ENCODE data around the gene LRCOL1. TPM values are rescaled to one million over a fixed set of nuclear protein-coding genes. Genes with fewer than 3 reads are reported as not detected.

LRCOL1 gene
- total RNA-seq, 1 experiment from 2014 or later: not detected

DNA sequence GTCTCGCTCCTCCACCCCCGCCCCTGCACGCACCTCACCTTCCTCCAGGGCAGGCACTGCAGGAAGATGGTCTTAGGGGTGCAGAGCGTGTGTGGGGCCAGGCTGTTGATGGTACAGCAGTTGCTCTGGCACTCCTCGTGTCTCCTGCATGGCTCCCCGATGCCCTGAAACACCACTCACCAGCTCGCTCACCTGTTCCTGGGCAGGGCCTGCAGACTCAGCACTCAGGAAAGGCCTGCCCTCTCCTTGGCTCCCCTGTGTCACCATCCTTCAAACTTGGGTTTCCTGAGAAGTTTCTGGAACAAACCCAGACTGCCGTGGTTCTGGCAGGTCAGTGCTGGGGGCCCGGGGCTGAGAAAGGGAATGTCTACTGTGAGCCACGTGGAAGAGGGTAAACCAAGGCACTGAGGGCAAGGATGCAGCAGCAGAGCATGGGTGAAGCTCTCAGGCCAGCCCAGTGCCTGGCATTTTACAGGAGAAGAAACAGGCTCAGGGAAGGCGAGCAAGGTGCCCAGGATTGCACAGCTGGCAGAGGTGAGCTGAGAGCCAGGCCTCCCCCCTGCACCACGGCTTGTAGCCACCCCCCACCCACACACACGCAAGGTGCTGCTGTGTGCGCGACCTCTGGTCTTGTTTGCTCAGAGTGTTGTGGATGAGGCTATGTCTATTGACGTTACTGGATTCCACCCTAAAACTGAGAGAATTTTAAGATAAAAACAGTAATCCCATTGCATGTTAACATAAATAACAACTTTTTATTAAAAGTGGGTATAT lies 5.5 kb downstream of the LRCOL1 start:
- H2AFZ ChIP-seq (ENCODE audit: low read depth, low read length, poor library complexity, severe bottlenecking): no peak overlapping the region
- RAD21 ChIA-PET (ENCODE audit: low non-redundant PET in 1 of 2, low total read pairs in 2 of 2, uncharacterized antibody in 2 of 2, unreplicated experiment in 2 of 2): no interaction called here
- no peaks in the 10 kb centered on the region for H3K79me2 ChIP-seq (ENCODE audit: insufficient read depth, low read length)
- intact Hi-C loops (cut with micrococcal nuclease): no loop called here
- H3K9me3 ChIP-seq (ENCODE audit: control insufficient read depth in 1 of 2, insufficient read depth in 1 of 2, low read depth in 1 of 2, low read length in 2 of 2): no peaks in the 10 kb centered on the region
- DNase-seq (ENCODE audit: low read depth, low spot score) (no peak), ATAC-seq (no peak)
- no peak overlapping the region for H3K9ac ChIP-seq (ENCODE audit: low read length)
- POLR2A ChIA-PET: no interaction called here
- H3K27me3 ChIP-seq (ENCODE audit: insufficient read depth, low read length): no peaks in the 10 kb centered on the region
- H4K20me1 ChIP-seq (ENCODE audit: insufficient read depth): no peaks in the 10 kb centered on the region
- H3K36me3 ChIP-seq (ENCODE audit: control insufficient read depth in 1 of 2, insufficient read depth in 2 of 2, low read length in 2 of 2): no peaks in the 10 kb centered on the region
- CTCF ChIA-PET: no interaction called here
- H3K9me2 ChIP-seq (ENCODE audit: insufficient read depth): no peaks in the 10 kb centered on the region
- no peak for TF ChIP-seq ZFX (IDR thresholded peaks at IDR 0.05)
- H3K4me1 ChIP-seq (ENCODE audit: control insufficient read depth in 1 of 2, insufficient read depth in 2 of 2, low read length in 2 of 2): peaks cover 0 to 10% of the 10 kb centered on the region in 2 experiments; a peak in 2 of 4 replicates
- H3K4me3 ChIP-seq (replicated peaks in 1 of 2; ENCODE audit: low read depth in 1 of 2, low read length in 2 of 2): no peak overlapping the region
- no peak overlapping the region for H3K27ac ChIP-seq (ENCODE audit: low read depth, low read length)
- no peak overlapping the region for H3K4me2 ChIP-seq (ENCODE audit: low read length)
- no TSS peak for BruUV-seq (replicated peaks)

DNA sequence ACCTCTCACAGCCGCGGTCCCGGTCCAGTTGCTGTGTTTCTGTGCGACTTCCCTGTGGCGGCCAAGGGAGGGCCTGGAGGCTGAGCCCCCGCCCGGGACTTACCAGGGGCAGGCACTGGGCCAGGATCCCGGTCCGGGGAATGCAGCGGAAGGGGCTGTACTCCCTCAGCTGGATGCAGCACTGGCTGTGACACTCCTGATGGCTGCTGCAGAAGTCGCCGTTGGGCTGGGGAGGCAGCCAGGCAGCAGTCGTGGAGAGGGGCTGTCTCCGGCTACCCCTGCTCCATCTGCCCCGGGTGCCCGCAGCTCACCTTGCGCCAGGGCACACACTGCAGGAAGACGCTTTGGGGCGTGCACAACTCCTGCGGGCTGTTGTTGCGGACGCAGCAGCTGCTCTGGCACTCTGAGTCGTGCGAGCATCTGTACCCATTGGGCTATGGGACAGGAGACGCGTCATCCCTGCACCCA lies 6.2 kb downstream of the LRCOL1 start:
- Histone ChIP-seq H3K9ac (ENCODE audit: low read length) (no peak overlapping the region), H4K20me1 (ENCODE audit: insufficient read depth) (no peaks in the 10 kb centered on the region), H3K4me3 (replicated peaks in 1 of 2; ENCODE audit: low read depth in 1 of 2, low read length in 2 of 2) (no peak overlapping the region), H3K27ac (ENCODE audit: low read depth, low read length) (no peak overlapping the region), H3K27me3 (ENCODE audit: insufficient read depth, low read length) (no peaks in the 10 kb centered on the region), H3K9me3 (ENCODE audit: control insufficient read depth in 1 of 2, insufficient read depth in 1 of 2, low read depth in 1 of 2, low read length in 2 of 2) (no peaks in the 10 kb centered on the region), H3K4me1 (ENCODE audit: control insufficient read depth in 1 of 2, insufficient read depth in 2 of 2, low read length in 2 of 2) (peaks cover 0 to 10% of the 10 kb centered on the region in 2 experiments; a peak in 2 of 4 replicates), H3K79me2 (ENCODE audit: insufficient read depth, low read length) (no peaks in the 10 kb centered on the region), H3K4me2 (ENCODE audit: low read length) (no peak overlapping the region), H3K36me3 (ENCODE audit: control insufficient read depth in 1 of 2, insufficient read depth in 2 of 2, low read length in 2 of 2) (no peaks in the 10 kb centered on the region), H2AFZ (ENCODE audit: low read depth, low read length, poor library complexity, severe bottlenecking) (no peak overlapping the region), H3K9me2 (ENCODE audit: insufficient read depth) (no peaks in the 10 kb centered on the region)
- DNase-seq (ENCODE audit: low read depth, low spot score) (no peak), ATAC-seq (no peak)
- ChIA-PET RAD21 (ENCODE audit: low non-redundant PET in 1 of 2, low total read pairs in 2 of 2, uncharacterized antibody in 2 of 2, unreplicated experiment in 2 of 2) (no interaction called here), CTCF (no interaction called here), POLR2A (no interaction called here)
- TF ChIP-seq, protein P1, sequence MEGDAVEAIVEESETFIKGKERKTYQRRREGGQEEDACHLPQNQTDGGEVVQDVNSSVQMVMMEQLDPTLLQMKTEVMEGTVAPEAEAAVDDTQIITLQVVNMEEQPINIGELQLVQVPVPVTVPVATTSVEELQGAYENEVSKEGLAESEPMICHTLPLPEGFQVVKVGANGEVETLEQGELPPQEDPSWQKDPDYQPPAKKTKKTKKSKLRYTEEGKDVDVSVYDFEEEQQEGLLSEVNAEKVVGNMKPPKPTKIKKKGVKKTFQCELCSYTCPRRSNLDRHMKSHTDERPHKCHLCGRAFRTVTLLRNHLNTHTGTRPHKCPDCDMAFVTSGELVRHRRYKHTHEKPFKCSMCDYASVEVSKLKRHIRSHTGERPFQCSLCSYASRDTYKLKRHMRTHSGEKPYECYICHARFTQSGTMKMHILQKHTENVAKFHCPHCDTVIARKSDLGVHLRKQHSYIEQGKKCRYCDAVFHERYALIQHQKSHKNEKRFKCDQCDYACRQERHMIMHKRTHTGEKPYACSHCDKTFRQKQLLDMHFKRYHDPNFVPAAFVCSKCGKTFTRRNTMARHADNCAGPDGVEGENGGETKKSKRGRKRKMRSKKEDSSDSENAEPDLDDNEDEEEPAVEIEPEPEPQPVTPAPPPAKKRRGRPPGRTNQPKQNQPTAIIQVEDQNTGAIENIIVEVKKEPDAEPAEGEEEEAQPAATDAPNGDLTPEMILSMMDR (IDR thresholded peaks at IDR 0.05 in 2 of 3, conservative IDR thresholded peaks at IDR 0.05 in 1 of 3; ENCODE audit: borderline replicate concordance in 1 of 3, insufficient read depth in 1 of 3, low read depth in 2 of 3, low read length in 2 of 3): no peak
- TF ChIP-seq TCF7L2 (IDR thresholded peaks at IDR 0.05; ENCODE audit: borderline replicate concordance, extremely low read depth, insufficient read depth, insufficient read length) (no peak), EGR1 (IDR thresholded peaks at IDR 0.05; ENCODE audit: low read depth) (no peak), ZFX (IDR thresholded peaks at IDR 0.05) (no peak), YY1 (IDR thresholded peaks at IDR 0.05; ENCODE audit: extremely low read depth, insufficient replicate concordance, low read depth, low read length) (no peak), EZH2 (IDR thresholded peaks at IDR 0.05) (no peak)
- TF ChIP-seq, protein P2, sequence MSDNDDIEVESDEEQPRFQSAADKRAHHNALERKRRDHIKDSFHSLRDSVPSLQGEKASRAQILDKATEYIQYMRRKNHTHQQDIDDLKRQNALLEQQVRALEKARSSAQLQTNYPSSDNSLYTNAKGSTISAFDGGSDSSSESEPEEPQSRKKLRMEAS (IDR thresholded peaks at IDR 0.05): no peak
- BruUV-seq (replicated peaks): no TSS peak
- intact Hi-C loops (cut with micrococcal nuclease): no loop called here
